Activated naive CD8-positive, alpha-beta T cell treated with anti-CD3 and anti-CD28 coated beads, Interleukin-2, amount 10 ng/mL, durations not matched to agents 7 days and 5 days (primary cell): ENCODE measurements around the gene KRT81. TPM values are rescaled to one million over a fixed set of nuclear protein-coding genes. Genes with fewer than 3 reads are reported as not detected.

ENCODE experiments used
- ATAC-seq: fragments of 150-1000 bp; cut with Tn5 transposase; one replicate; pipeline ENCODE4 v1.10.0; 2021; ENCODE audit warnings: low read depth, moderate library complexity
- POLR2A ChIA-PET: fragments of 350-600 bp; sonication (Branson Sonifier 250); formaldehyde crosslinking; loops from one replicate; lab custom pipeline; 2021; ENCODE audit warnings: antibody characterized with exemption; lab: Charles Lee
- DNase-seq: peaks from one replicate; pipeline ENCODE4 v3.0.0; 2021
- H3K27ac Mint-ChIP-seq: one replicate; pipeline ENCODE4 v1.8.0; 2022; ENCODE audit warnings: mild to moderate bottlenecking, mixed read lengths
- H3K27me3 Mint-ChIP-seq: one replicate; pipeline ENCODE4 v1.8.0; 2022; ENCODE audit warnings: mild to moderate bottlenecking, moderate library complexity, mixed read lengths
- H3K36me3 Mint-ChIP-seq: one replicate; pipeline ENCODE4 v1.8.0; 2021; ENCODE audit warnings: mild to moderate bottlenecking, mixed read lengths
- H3K4me1 Mint-ChIP-seq: one replicate; pipeline ENCODE4 v1.8.0; 2021; ENCODE audit warnings: mixed read lengths
- H3K4me3 Mint-ChIP-seq: one replicate; pipeline ENCODE4 v1.8.0; 2022; ENCODE audit warnings: mild to moderate bottlenecking, moderate library complexity, mixed read lengths
- H3K9me3 Mint-ChIP-seq: one replicate; pipeline ENCODE4 v1.8.0; 2021; ENCODE audit warnings: mixed read lengths
- total RNA-seq, 2 experiments: library from RNA; stranded (reverse); gene quantifications; one replicate each; pipeline ENCODE4 v1.2.3, GENCODE V29; 2021

Gene KRT81
- total RNA-seq, 2 experiments from 2014 or later = not detected

- Mint-ChIP-seq H3K9me3 (no peaks in the 10 kb centered on the region), H3K27ac (no peak overlapping the region), H3K27me3 (peaks cover 14% of the 10 kb centered on the region), H3K4me1 (peaks cover 13% of the 10 kb centered on the region), H3K4me3 (no peak overlapping the region), H3K36me3 (no peaks in the 10 kb centered on the region)
- DNase-seq (no peak), ATAC-seq (no peak)
- POLR2A ChIA-PET = no interaction called here
Measured at GRCh38 chr12:52284562-52285171, 6.7 kb downstream of the KRT81 start.

- ATAC-seq = no peak
- POLR2A ChIA-PET = no interaction called here
- DNase-seq = no peak
- Mint-ChIP-seq H3K27ac (no peak overlapping the region), H3K4me1 (peaks cover 5% of the 10 kb centered on the region), H3K36me3 (no peaks in the 10 kb centered on the region), H3K9me3 (no peaks in the 10 kb centered on the region), H3K4me3 (no peak overlapping the region), H3K27me3 (peaks cover 24% of the 10 kb centered on the region)
Measured at GRCh38 chr12:52280796-52281560, 10.4 kb downstream of the KRT81 start.

- H3K27me3 Mint-ChIP-seq = peaks cover 27% of the 10 kb centered on the region
Measured at GRCh38 chr12:52280319-52280795, 11.0 kb downstream of the KRT81 start.

GRCh38 chr12:52279422-52280318 is 11.7 kb downstream of the KRT81 start:
- ATAC-seq = no peak
- Mint-ChIP-seq H3K9me3 (no peaks in the 10 kb centered on the region), H3K36me3 (no peaks in the 10 kb centered on the region), H3K4me3 (no peak overlapping the region), H3K27ac (no peak overlapping the region), H3K27me3 (peaks cover 30% of the 10 kb centered on the region), H3K4me1 (peaks cover 5% of the 10 kb centered on the region)
- no peak for DNase-seq
- POLR2A ChIA-PET = interaction anchor here (0.6 to 1.0 kb wide), 3 partner anchors 15 to 28 kb away, joined by 3 read pairs; no protein-coding TSS in a partner anchor

More at GRCh38 chr12:52280319-52280795, 11.0 kb downstream of the KRT81 start:
- no peak for ATAC-seq
- no peak overlapping the region for H3K27ac Mint-ChIP-seq
- no peak overlapping the region for H3K4me3 Mint-ChIP-seq
- no peak for DNase-seq
- peaks cover 5% of the 10 kb centered on the region for H3K4me1 Mint-ChIP-seq
- POLR2A ChIA-PET = no interaction called here
- no peaks in the 10 kb centered on the region for H3K9me3 Mint-ChIP-seq
- no peaks in the 10 kb centered on the region for H3K36me3 Mint-ChIP-seq

GRCh38 chr12:52278575-52279421 is 12.5 kb downstream of the KRT81 start:
- ATAC-seq = peak; percentile 97
- POLR2A ChIA-PET = interaction anchor here (0.6 to 1.0 kb wide), 4 partner anchors 14 to 45 kb away, joined by 3 read pairs; no protein-coding TSS in a partner anchor

GRCh38 chr12:52277486-52278245 is 13.7 kb downstream of the KRT81 start:
- POLR2A ChIA-PET = interaction anchor here (0.9 to 1.6 kb wide), 2 partner anchors 13 to 19 kb away, joined by 3 read pairs; no protein-coding TSS in a partner anchor
- Mint-ChIP-seq H3K27ac (no peak overlapping the region), H3K9me3 (no peaks in the 10 kb centered on the region), H3K27me3 (peaks cover 40% of the 10 kb centered on the region), H3K36me3 (no peaks in the 10 kb centered on the region), H3K4me1 (peaks cover 5% of the 10 kb centered on the region), H3K4me3 (no peak overlapping the region)
- ATAC-seq (peak; percentile 16), DNase-seq (no peak)

More at GRCh38 chr12:52278575-52279421, 12.5 kb downstream of the KRT81 start:
- peaks cover 36% of the 10 kb centered on the region for H3K27me3 Mint-ChIP-seq
- H3K9me3 Mint-ChIP-seq = no peaks in the 10 kb centered on the region
- H3K4me1 Mint-ChIP-seq = peaks cover 5% of the 10 kb centered on the region
- peak overlapping the region; percentile 60 for H3K4me3 Mint-ChIP-seq
- DNase-seq = peak; percentile 91
- H3K36me3 Mint-ChIP-seq = no peaks in the 10 kb centered on the region
- H3K27ac Mint-ChIP-seq = peak overlapping the region; percentile 31

GRCh38 chr12:52275686-52276085 is 15.6 kb downstream of the KRT81 start:
- no peaks in the 10 kb centered on the region for H3K36me3 Mint-ChIP-seq
- H3K27me3 Mint-ChIP-seq = peaks cover 54% of the 10 kb centered on the region
- ATAC-seq = no peak
- no peak overlapping the region for H3K27ac Mint-ChIP-seq
- no peaks in the 10 kb centered on the region for H3K9me3 Mint-ChIP-seq
- H3K4me1 Mint-ChIP-seq = peaks cover 5% of the 10 kb centered on the region
- no peak for DNase-seq
- no peak overlapping the region for H3K4me3 Mint-ChIP-seq
- POLR2A ChIA-PET = no interaction called here

- Mint-ChIP-seq H3K36me3 (no peaks in the 10 kb centered on the region), H3K4me3 (no peak within 1 kb of the TSS), H3K27ac (no peak within 1 kb of the TSS), H3K9me3 (no peaks in the 10 kb centered on the region), H3K27me3 (peaks cover 54% of the 10 kb centered on the region), H3K4me1 (peaks cover 5% of the 10 kb centered on the region)
- POLR2A ChIA-PET = no interaction called here
- no peak for ATAC-seq
- no peak for DNase-seq
Measured at GRCh38 chr12:52274521-52275120, 16.7 kb downstream of the KRT81 start, which contains the start of gene KRT86. Gene KRT86 (plus strand): TSS chr12:52274645. CDS start chr12:52301917, 27,272 bp downstream.

GRCh38 chr12:52271158-52271557 is 20.2 kb downstream of the KRT81 start:
- Mint-ChIP-seq H3K36me3 (no peaks in the 10 kb centered on the region), H3K9me3 (no peaks in the 10 kb centered on the region), H3K4me1 (peaks cover 5% of the 10 kb centered on the region), H3K4me3 (no peak overlapping the region), H3K27ac (no peak overlapping the region), H3K27me3 (peaks cover 60% of the 10 kb centered on the region)
- POLR2A ChIA-PET = no interaction called here
- no peak for ATAC-seq
- no peak for DNase-seq

- H3K9me3 Mint-ChIP-seq = no peaks in the 10 kb centered on the region
- peaks cover 61% of the 10 kb centered on the region for H3K27me3 Mint-ChIP-seq
- H3K4me3 Mint-ChIP-seq = no peak overlapping the region
- DNase-seq = no peak
- ATAC-seq = no peak
- H3K4me1 Mint-ChIP-seq = peaks cover 5% of the 10 kb centered on the region
- no peaks in the 10 kb centered on the region for H3K36me3 Mint-ChIP-seq
- POLR2A ChIA-PET = no interaction called here
- H3K27ac Mint-ChIP-seq = no peak overlapping the region
Measured at GRCh38 chr12:52270541-52271070, 20.7 kb downstream of the KRT81 start.

GRCh38 chr12:52268212-52268611 is 23.1 kb downstream of the KRT81 start:
- ATAC-seq (no peak), DNase-seq (no peak)
- POLR2A ChIA-PET = no interaction called here
- H3K4me3 Mint-ChIP-seq = no peak overlapping the region
- H3K27me3 Mint-ChIP-seq = peaks cover 48% of the 10 kb centered on the region
- H3K27ac Mint-ChIP-seq = no peak overlapping the region
- H3K9me3 Mint-ChIP-seq = no peaks in the 10 kb centered on the region
- peaks cover 5% of the 10 kb centered on the region for H3K4me1 Mint-ChIP-seq
- H3K36me3 Mint-ChIP-seq = no peaks in the 10 kb centered on the region
